GM23338 (cell line): ENCODE data around the gene IL1RN. TPM values are rescaled to one million over a fixed set of nuclear protein-coding genes. Genes with fewer than 3 reads are reported as not detected.

Experiments
- ATAC-seq: fragments of 200-7000 bp; cut with Tn5 transposase; 3 replicates; pipeline ENCODE4 v1.9.1; 2020
- DNase-seq: peaks from one replicate; pipeline ENCODE4 v3.0.0-alpha.2; 2015; ENCODE audit warnings: low spot score
- H2AFZ ChIP-seq: fragments of 200-600 bp; sonication (generic); 2 replicates; pipeline ENCODE4 v1.8.0; 2016; ENCODE audit warnings: antibody characterized with exemption, mild to moderate bottlenecking, moderate library complexity
- H3F3A ChIP-seq: fragments of 200-600 bp; sonication (generic); replicated peaks from 2 replicates; pipeline ENCODE4 v1.8.0; 2017; ENCODE audit warnings: antibody characterized with exemption, mixed run types, low read depth
- H3K27ac ChIP-seq: fragments of 200-600 bp; sonication (generic); 2 replicates; pipeline ENCODE4 v1.6.1; 2016; ENCODE audit warnings: low read depth
- H3K27me3 ChIP-seq: fragments of 200-600 bp; sonication (generic); 2 replicates; pipeline ENCODE4 v1.8.0; 2016; ENCODE audit warnings: mild to moderate bottlenecking, mixed run types, moderate library complexity; ENCODE audit not compliant: insufficient read depth
- H3K36me3 ChIP-seq: fragments of 200-600 bp; sonication (generic); 2 replicates; pipeline ENCODE4 v1.8.0; 2016; ENCODE audit warnings: mild to moderate bottlenecking; ENCODE audit not compliant: insufficient read depth
- H3K4me1 ChIP-seq: fragments of 200-600 bp; sonication (generic); 2 replicates; pipeline ENCODE4 v1.8.0; 2016; ENCODE audit warnings: mild to moderate bottlenecking, moderate library complexity; ENCODE audit not compliant: insufficient read depth
- H3K4me2 ChIP-seq: fragments of 200-600 bp; sonication (generic); 2 replicates; pipeline ENCODE4 v1.7.1; 2017; ENCODE audit warnings: mixed run types
- H3K4me3 ChIP-seq: fragments of 200-600 bp; sonication (generic); 2 replicates; pipeline ENCODE4 v1.6.1; 2016; ENCODE audit warnings: mixed run types
- H3K79me2 ChIP-seq: fragments of 200-600 bp; sonication (generic); replicated peaks from 2 replicates; pipeline ENCODE4 v1.8.0; 2017; ENCODE audit warnings: mild to moderate bottlenecking; ENCODE audit not compliant: insufficient read depth
- H3K9me2 ChIP-seq: fragments of 200-600 bp; sonication (generic); 2 replicates; pipeline ENCODE4 v1.8.0; 2017; ENCODE audit not compliant: insufficient read depth
- H4K20me1 ChIP-seq: fragments of 200-600 bp; sonication (generic); replicated peaks from 2 replicates; pipeline ENCODE4 v1.8.0; 2017; ENCODE audit warnings: mild to moderate bottlenecking; ENCODE audit not compliant: insufficient read depth
- H3K27ac Mint-ChIP-seq: 2 replicates; pipeline ENCODE4 v1.8.0; 2020; ENCODE audit warnings: inconsistent platforms, mild to moderate bottlenecking, moderate library complexity, mixed read lengths
- H3K27me3 Mint-ChIP-seq: 3 replicates; pipeline ENCODE4 v1.8.0; 2022; ENCODE audit warnings: low read depth, mild to moderate bottlenecking, moderate library complexity, mixed read lengths, inconsistent platforms; ENCODE audit not compliant: insufficient read depth, poor library complexity
- H3K36me3 Mint-ChIP-seq: 3 replicates; pipeline ENCODE4 v1.8.0; 2021; ENCODE audit warnings: low read depth, mild to moderate bottlenecking, inconsistent platforms, moderate library complexity, mixed read lengths
- H3K4me1 Mint-ChIP-seq: 3 replicates; pipeline ENCODE4 v1.8.0; 2020; ENCODE audit warnings: mild to moderate bottlenecking, inconsistent platforms, mixed read lengths
- H3K4me3 Mint-ChIP-seq: 3 replicates; pipeline ENCODE4 v1.8.0; 2021; ENCODE audit warnings: moderate library complexity, mild to moderate bottlenecking, inconsistent platforms, mixed read lengths
- H3K9me3 Mint-ChIP-seq: 3 replicates; pipeline ENCODE4 v1.8.0; 2020; ENCODE audit warnings: moderate library complexity, mild to moderate bottlenecking, inconsistent platforms, mixed read lengths
- CREB1 ChIP-seq: fragments of 250-450 bp; sonication (Bioruptor Pico); IDR thresholded peaks from 2 replicates; pipeline ENCODE4 v1.5.0; 2020; ENCODE audit warnings: low read depth, mild to moderate bottlenecking, moderate library complexity
- CTCF ChIP-seq, 2 experiments: fragments of 200-600 bp in 1 of 2; sonication (generic) in 1 of 2; conservative IDR thresholded peaks; 2 replicates each; pipeline versions ENCODE4 v1.5.1 to v1.6.1; 2016 to 2017; ENCODE audit warnings: antibody characterized with exemption in 2 of 2, low read depth in 2 of 2, mild to moderate bottlenecking in 2 of 2, moderate library complexity in 1 of 2
- ETS1 ChIP-seq: IDR thresholded peaks from 2 replicates; pipeline ENCODE4 v1.6.1; 2016; ENCODE audit warnings: antibody characterized with exemption
- EZH2 ChIP-seq: fragments of 200-600 bp; sonication (generic); IDR thresholded peaks from one replicate; pipeline ENCODE4 v1.8.0; 2017; ENCODE audit warnings: antibody characterized with exemption, mild to moderate bottlenecking, low read depth; ENCODE audit not compliant: unreplicated experiment
- EZH2phosphoT487 ChIP-seq: fragments of 200-600 bp; sonication (generic); IDR thresholded peaks from one replicate; pipeline ENCODE4 v1.8.1; 2018; ENCODE audit warnings: antibody characterized with exemption; ENCODE audit not compliant: unreplicated experiment
- JUNB ChIP-seq: IDR thresholded peaks from one replicate; pipeline ENCODE4 v1.6.1; 2016; ENCODE audit warnings: antibody characterized with exemption; ENCODE audit not compliant: unreplicated experiment
- NANOG ChIP-seq: IDR thresholded peaks from 2 replicates; pipeline ENCODE4 v1.6.1; 2016; ENCODE audit warnings: antibody characterized with exemption, borderline replicate concordance
- POLR2AphosphoS5 ChIP-seq: IDR thresholded peaks from 2 replicates; pipeline ENCODE4 v1.6.1; 2016; ENCODE audit warnings: antibody characterized with exemption, low read depth
- REST ChIP-seq: IDR thresholded peaks from one replicate; pipeline ENCODE4 v1.6.1; 2018; ENCODE audit warnings: antibody characterized with exemption; ENCODE audit not compliant: unreplicated experiment
- STAT1 ChIP-seq: IDR thresholded peaks from one replicate; pipeline ENCODE4 v1.6.1; 2016; ENCODE audit warnings: antibody characterized with exemption; ENCODE audit not compliant: unreplicated experiment
- ZNF114 ChIP-seq: fragments of 250-450 bp; sonication (Bioruptor Pico); IDR thresholded peaks from 2 replicates; pipeline ENCODE4 v1.5.0; 2020; ENCODE audit warnings: mild to moderate bottlenecking, moderate library complexity
- ZNF331 ChIP-seq: fragments of 250-450 bp; sonication (Bioruptor Pico); IDR thresholded peaks from 2 replicates; pipeline ENCODE4 v1.5.0; 2020; ENCODE audit warnings: low read depth, mild to moderate bottlenecking, moderate library complexity
- ZNF462 ChIP-seq: fragments of 250-450 bp; sonication (Bioruptor Pico); IDR thresholded peaks from 2 replicates; pipeline ENCODE4 v1.5.0; 2020; ENCODE audit warnings: mild to moderate bottlenecking, moderate library complexity
- polyA plus RNA-seq: library from polyadenylated mRNA; unstranded; fragments of >200 nt; fragmentation: Nextera tagmentation; extraction: Ambion mirVana; gene quantifications from 2 replicates; pipeline ENCODE4 v1.2.1, GENCODE V29; 2016
- total RNA-seq: library from RNA; depleted of rRNA; stranded (reverse); fragments of >200 nt; shearing (Covaris generic); gene quantifications from 2 replicates; pipeline ENCODE4 v1.2.3, GENCODE V29; 2014

Gene IL1RN
- total and polyA plus RNA-seq, 2 experiments from 2014 or later: not detected

- H3K27ac ChIP-seq: no peak overlapping the region
- no peak overlapping the region for H3K4me3 ChIP-seq
- Mint-ChIP-seq H3K27ac (no peak overlapping the region), H3K36me3 (no peaks in the 10 kb centered on the region), H3K9me3 (no peaks in the 10 kb centered on the region), H3K27me3 (no peaks in the 10 kb centered on the region), H3K4me3 (no peak overlapping the region), H3K4me1 (no peaks in the 10 kb centered on the region)
- ATAC-seq (no peak), DNase-seq (no peak)
- no peaks in the 10 kb centered on the region for H3K36me3 ChIP-seq
- no peaks in the 10 kb centered on the region for H3K79me2 ChIP-seq
- H3K9me2 ChIP-seq: no peaks in the 10 kb centered on the region
- no peaks in the 10 kb centered on the region for H4K20me1 ChIP-seq
- peak overlapping the region; percentile 47; the same call in 1 of the 2 replicates for H2AFZ ChIP-seq
- TF ChIP-seq CREB1 (no peak), POLR2AphosphoS5 (no peak), STAT1 (no peak), JUNB (no peak), ZNF462 (CRISPR knock-in tag) (no peak), REST (no peak), ZNF331 (CRISPR knock-in tag) (no peak), ZNF114 (CRISPR knock-in tag) (no peak), NANOG (no peak), CTCF (conservative IDR thresholded peaks at IDR 0.05; ENCODE audit: low read depth in 2 of 2) (no peak), ETS1 (no peak), EZH2 (no peak), EZH2phosphoT487 (no peak)
- H3F3A ChIP-seq: no peaks in the 10 kb centered on the region
- no peak overlapping the region for H3K4me2 ChIP-seq
- no peaks in the 10 kb centered on the region for H3K27me3 ChIP-seq
- no peaks in the 10 kb centered on the region for H3K4me1 ChIP-seq
These were observed 14.1 kb downstream of the IL1RN start for GRCh38 chr2:113141451-113141850.
